Gastroesophageal sphincter (tissue), 3 donors: ENCODE measurements around the gene C1QTNF4.

Experiments used
- EP300 ChIP-seq: sonication (generic); formaldehyde crosslinking; IDR thresholded peaks from one replicate; pipeline ENCODE4 v1.6.1; 2017; ENCODE audit warnings: antibody characterized with exemption, mild to moderate bottlenecking
- POLR2A ChIP-seq, 2 donors: fragments of 450-650 bp; IDR thresholded peaks; one replicate each; pipeline ENCODE4 v1.6.1; 2017; ENCODE audit warnings: antibody characterized with exemption in 2 of 2, mild to moderate bottlenecking in 2 of 2, moderate library complexity in 1 of 2
- POLR2AphosphoS5 ChIP-seq: sonication (generic); formaldehyde crosslinking; IDR thresholded peaks from one replicate; pipeline ENCODE4 v1.6.1; 2017; ENCODE audit warnings: antibody characterized with exemption
- TF ChIP-seq, protein P1 (sequence below), 4 experiments: fragments of 200-600 bp in 2 of 4; fragments of 450-650 bp in 2 of 4; sonication (generic) in 1 of 4; IDR thresholded peaks; one replicate each; pipeline ENCODE4 v1.5.1; 2017 to 2019; ENCODE audit warnings: antibody characterized with exemption in 4 of 4, mild to moderate bottlenecking in 2 of 4, moderate library complexity in 2 of 4

DNA sequence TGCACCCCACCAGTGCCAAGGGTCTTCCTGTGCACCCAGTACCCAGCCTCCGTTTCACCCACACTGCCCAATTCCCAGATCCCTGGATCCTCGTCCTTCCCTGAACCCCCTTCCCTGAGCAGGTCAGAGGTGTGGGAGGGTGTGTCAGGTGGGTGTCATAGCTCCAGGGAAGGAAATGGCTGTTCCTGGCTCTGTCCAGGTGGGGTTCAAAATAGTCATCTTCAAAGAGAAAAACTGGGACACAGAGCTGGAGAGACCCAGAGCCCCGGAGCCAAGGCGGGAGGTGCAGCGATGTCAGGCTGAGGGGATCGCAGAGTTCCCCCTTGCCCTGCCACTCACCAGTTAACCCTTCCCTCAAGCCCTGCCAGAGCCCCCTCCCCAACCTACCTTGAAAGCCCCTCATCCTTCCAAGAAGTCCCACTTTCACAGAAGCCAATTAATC is 698 bp downstream of the C1QTNF4 start:
- TF ChIP-seq POLR2A (IDR thresholded peaks at IDR 0.05) (no peak), EP300 (no peak), POLR2AphosphoS5 (no peak)
- TF ChIP-seq, protein P1, sequence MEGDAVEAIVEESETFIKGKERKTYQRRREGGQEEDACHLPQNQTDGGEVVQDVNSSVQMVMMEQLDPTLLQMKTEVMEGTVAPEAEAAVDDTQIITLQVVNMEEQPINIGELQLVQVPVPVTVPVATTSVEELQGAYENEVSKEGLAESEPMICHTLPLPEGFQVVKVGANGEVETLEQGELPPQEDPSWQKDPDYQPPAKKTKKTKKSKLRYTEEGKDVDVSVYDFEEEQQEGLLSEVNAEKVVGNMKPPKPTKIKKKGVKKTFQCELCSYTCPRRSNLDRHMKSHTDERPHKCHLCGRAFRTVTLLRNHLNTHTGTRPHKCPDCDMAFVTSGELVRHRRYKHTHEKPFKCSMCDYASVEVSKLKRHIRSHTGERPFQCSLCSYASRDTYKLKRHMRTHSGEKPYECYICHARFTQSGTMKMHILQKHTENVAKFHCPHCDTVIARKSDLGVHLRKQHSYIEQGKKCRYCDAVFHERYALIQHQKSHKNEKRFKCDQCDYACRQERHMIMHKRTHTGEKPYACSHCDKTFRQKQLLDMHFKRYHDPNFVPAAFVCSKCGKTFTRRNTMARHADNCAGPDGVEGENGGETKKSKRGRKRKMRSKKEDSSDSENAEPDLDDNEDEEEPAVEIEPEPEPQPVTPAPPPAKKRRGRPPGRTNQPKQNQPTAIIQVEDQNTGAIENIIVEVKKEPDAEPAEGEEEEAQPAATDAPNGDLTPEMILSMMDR (IDR thresholded peaks at IDR 0.05), result no peak
